Muscle layer of duodenum (tissue), 2 donors: ENCODE measurements around the gene RTN4RL2.

Experiments used
- H3K27ac ChIP-seq: one replicate; pipeline ENCODE4 v1.7.0; 2013; ENCODE audit warnings: mild to moderate bottlenecking, low read length
- H3K27me3 ChIP-seq: one replicate; pipeline ENCODE4 v1.7.0; 2013; ENCODE audit warnings: low read depth, mild to moderate bottlenecking, control low read depth, low read length
- H3K36me3 ChIP-seq, 2 donors: one replicate each; pipeline ENCODE4 v1.7.0; 2013; ENCODE audit warnings: low read length in 2 of 2, control low read depth in 1 of 2, mild to moderate bottlenecking in 1 of 2; ENCODE audit not compliant: insufficient read depth in 2 of 2, control insufficient read depth in 1 of 2
- H3K4me1 ChIP-seq, 2 donors: one replicate each; pipeline ENCODE4 v1.7.0; 2013; ENCODE audit warnings: low read length in 2 of 2, mild to moderate bottlenecking in 2 of 2, control low read depth in 1 of 2, moderate library complexity in 1 of 2; ENCODE audit not compliant: insufficient read depth in 2 of 2, control insufficient read depth in 1 of 2
- H3K4me3 ChIP-seq, 2 donors: one replicate each; pipeline ENCODE4 v1.7.0; 2013; ENCODE audit warnings: low read length in 2 of 2, low read depth in 1 of 2, mild to moderate bottlenecking in 1 of 2
- H3K9me3 ChIP-seq, 2 donors: one replicate each; pipeline ENCODE4 v1.7.0; 2013; ENCODE audit warnings: low read length in 2 of 2, control low read depth in 1 of 2, mild to moderate bottlenecking in 1 of 2; ENCODE audit not compliant: control insufficient read depth in 1 of 2
- donor health status: healthy.

RTN4RL2 gene

DNA sequence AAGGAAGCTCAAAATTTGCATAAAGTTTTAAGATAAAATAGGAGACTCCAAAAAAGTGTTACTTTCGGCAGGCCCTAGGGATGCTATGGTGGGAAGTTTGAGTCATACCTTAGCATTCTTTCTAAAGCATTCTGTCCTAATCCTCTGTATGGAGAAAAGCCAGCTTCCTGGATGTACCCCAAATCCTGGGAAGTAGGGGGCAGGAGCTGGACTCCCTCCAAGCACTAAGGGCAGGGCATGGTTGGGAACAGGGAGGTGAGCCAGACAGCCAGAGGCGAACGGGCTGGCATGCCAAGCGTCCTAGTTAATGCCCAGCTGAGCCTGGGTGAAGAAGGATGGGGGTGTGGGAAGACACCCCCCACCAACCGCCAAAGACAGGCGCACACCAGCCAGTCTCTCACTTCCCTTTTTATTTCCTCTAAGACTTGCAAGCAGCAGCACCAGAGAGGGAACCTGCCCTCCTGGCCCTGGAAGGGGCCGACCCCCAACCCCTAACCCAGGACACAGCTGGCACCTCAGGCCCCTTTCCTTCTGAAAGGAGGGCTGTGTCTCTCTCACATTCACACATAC, 23.9 kb downstream of the RTN4RL2 start:
- no peak overlapping the region for H3K4me3 ChIP-seq
- no peaks in the 10 kb centered on the region for H3K9me3 ChIP-seq
- H3K27me3 ChIP-seq, result peaks cover 8% of the 10 kb centered on the region
- H3K27ac ChIP-seq, result no peak overlapping the region
- H3K4me1 ChIP-seq, result peaks cover 0 to 13% of the 10 kb centered on the region in 2 donors
- H3K36me3 ChIP-seq, result peaks cover 11 to 43% of the 10 kb centered on the region in 2 donors

- Histone ChIP-seq H3K27me3 (peaks cover 8% of the 10 kb centered on the region), H3K27ac (no peak overlapping the region), H3K36me3 (peaks cover 15 to 45% of the 10 kb centered on the region in 2 donors), H3K4me3 (no peak overlapping the region), H3K9me3 (no peaks in the 10 kb centered on the region), H3K4me1 (peaks cover 0 to 13% of the 10 kb centered on the region in 2 donors)
Observed at GRCh38 chr11:57485217-57485990, 25.1 kb downstream of the RTN4RL2 start.

DNA sequence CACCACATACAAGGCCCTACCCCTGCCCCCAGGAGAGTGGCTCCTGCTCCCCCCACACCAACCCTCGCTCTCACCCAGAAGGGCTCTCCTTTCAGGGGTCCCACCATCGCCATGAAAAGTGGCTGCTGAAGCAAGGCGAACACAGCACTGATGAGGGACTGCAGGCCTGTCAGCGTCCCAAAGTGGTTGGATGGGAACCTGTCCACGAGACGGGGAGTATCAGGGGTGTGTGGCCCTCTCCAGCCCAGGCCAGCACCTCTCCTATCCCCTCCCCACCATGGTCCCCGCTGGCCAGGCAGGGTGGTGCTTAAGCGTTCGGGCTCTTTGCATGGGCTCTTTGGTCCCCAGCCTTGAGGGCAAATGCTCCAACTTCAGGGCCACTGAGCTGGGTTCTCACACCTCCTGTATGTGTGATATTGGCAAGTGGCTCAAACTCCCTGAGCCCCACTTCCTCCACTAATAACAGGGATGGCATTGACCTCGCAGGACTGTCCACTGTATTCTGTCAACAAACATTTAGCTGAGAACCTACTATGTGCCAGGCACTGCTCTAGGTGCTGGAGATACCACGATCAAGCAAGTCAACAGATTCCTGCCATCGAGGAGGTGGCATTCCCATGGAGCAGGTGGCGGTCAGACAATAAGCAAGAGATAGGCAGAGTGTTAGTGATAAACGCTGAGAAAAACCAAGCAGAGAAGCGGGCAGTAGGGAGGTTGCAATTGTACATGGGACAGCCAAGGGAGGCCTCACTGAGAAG, 26.9 kb downstream of the RTN4RL2 start:
- Histone ChIP-seq H3K27ac (no peak overlapping the region), H3K9me3 (no peaks in the 10 kb centered on the region), H3K4me3 (no peak overlapping the region), H3K36me3 (peaks cover 15 to 54% of the 10 kb centered on the region in 2 donors), H3K4me1 (peaks cover 0 to 12% of the 10 kb centered on the region in 2 donors), H3K27me3 (peaks cover 7% of the 10 kb centered on the region)

- H3K9me3 ChIP-seq, result no peaks in the 10 kb centered on the region
- H3K27me3 ChIP-seq, result no peaks in the 10 kb centered on the region
- H3K4me1 ChIP-seq, result peaks cover 0 to 4% of the 10 kb centered on the region in 2 donors
- peaks cover 15 to 54% of the 10 kb centered on the region in 2 donors for H3K36me3 ChIP-seq
- H3K4me3 ChIP-seq, result no peak overlapping the region
- H3K27ac ChIP-seq, result no peak overlapping the region
Observed at GRCh38 chr11:57487920-57488659, 27.8 kb downstream of the RTN4RL2 start.

GRCh38 chr11:57490456-57491248, 30.3 kb downstream of the RTN4RL2 start:
- H3K27me3 ChIP-seq, result no peaks in the 10 kb centered on the region
- no peak overlapping the region for H3K27ac ChIP-seq
- H3K9me3 ChIP-seq, result no peaks in the 10 kb centered on the region
- H3K4me1 ChIP-seq, result no peaks in the 10 kb centered on the region
- no peak overlapping the region for H3K4me3 ChIP-seq
- H3K36me3 ChIP-seq, result peaks cover 10 to 47% of the 10 kb centered on the region in 2 donors

GRCh38 chr11:57491371-57492061, 31.2 kb downstream of the RTN4RL2 start:
- Histone ChIP-seq H3K36me3 (peaks cover 10 to 46% of the 10 kb centered on the region in 2 donors), H3K27me3 (no peaks in the 10 kb centered on the region), H3K4me3 (no peak overlapping the region), H3K4me1 (no peaks in the 10 kb centered on the region), H3K27ac (no peak overlapping the region), H3K9me3 (no peaks in the 10 kb centered on the region)

GRCh38 chr11:57493507-57494503, 33.5 kb downstream of the RTN4RL2 start:
- Histone ChIP-seq H3K27me3 (no peaks in the 10 kb centered on the region), H3K9me3 (no peaks in the 10 kb centered on the region), H3K4me1 (peaks cover 0 to 3% of the 10 kb centered on the region in 2 donors), H3K36me3 (peaks cover 9 to 26% of the 10 kb centered on the region in 2 donors), H3K4me3 (no peak overlapping the region), H3K27ac (no peak overlapping the region)

DNA sequence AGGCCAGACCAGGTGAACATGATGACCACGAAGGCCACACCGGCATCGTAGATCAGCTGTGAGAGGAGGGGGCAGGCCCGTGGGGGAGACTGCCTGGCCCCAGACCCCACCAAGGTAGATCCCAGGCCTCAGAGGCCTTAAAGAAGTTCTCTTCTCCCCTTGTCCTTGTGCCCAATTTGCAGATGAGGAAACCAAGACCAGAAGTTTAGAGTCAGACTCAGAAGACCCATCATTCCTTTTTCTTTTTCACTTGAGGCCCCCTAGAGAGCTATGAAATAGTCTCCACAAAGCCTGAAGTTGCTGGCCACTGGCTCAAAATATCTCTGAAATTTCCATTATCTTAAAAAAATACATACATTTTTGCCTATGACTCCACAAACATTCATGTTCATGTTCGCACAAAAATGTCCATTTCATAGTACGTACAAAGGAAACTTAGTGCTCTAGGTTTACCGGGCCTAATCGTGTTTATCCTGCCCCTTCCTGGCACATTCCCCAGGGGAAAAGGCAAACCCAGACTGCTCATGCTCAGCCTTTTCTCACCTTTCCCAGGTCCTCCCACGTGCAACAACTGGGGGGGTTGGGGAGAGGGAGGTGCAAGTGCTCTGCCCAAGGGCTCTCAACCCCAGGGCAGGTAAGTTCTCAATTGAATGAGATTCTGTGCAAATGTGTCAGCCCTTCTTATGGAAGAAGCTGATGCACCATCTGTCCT, 35.9 kb downstream of the RTN4RL2 start:
- H3K36me3 ChIP-seq, result peaks cover 0 to 11% of the 10 kb centered on the region in 2 donors

More for the DNA sequence above, 35.9 kb downstream of the RTN4RL2 start:
- no peak overlapping the region for H3K27ac ChIP-seq
- no peaks in the 10 kb centered on the region for H3K27me3 ChIP-seq
- H3K4me1 ChIP-seq, result peaks cover 3 to 7% of the 10 kb centered on the region in 2 donors
- no peak overlapping the region for H3K4me3 ChIP-seq
- no peaks in the 10 kb centered on the region for H3K9me3 ChIP-seq
